Measurements from ENCODE around the gene MX2. TPM values are rescaled to one million over a fixed set of nuclear protein-coding genes. Genes with fewer than 3 reads are reported as not detected.
"Not testable (repeated sequence)": the region's sequence is repeated elsewhere in the genome, so short reads cannot be mapped to it uniquely, and the experiment has no call there.

The MX2 gene
- total RNA-seq, 2 donors from 2014 or later, result 1.6 to 11.4 TPM

DNA sequence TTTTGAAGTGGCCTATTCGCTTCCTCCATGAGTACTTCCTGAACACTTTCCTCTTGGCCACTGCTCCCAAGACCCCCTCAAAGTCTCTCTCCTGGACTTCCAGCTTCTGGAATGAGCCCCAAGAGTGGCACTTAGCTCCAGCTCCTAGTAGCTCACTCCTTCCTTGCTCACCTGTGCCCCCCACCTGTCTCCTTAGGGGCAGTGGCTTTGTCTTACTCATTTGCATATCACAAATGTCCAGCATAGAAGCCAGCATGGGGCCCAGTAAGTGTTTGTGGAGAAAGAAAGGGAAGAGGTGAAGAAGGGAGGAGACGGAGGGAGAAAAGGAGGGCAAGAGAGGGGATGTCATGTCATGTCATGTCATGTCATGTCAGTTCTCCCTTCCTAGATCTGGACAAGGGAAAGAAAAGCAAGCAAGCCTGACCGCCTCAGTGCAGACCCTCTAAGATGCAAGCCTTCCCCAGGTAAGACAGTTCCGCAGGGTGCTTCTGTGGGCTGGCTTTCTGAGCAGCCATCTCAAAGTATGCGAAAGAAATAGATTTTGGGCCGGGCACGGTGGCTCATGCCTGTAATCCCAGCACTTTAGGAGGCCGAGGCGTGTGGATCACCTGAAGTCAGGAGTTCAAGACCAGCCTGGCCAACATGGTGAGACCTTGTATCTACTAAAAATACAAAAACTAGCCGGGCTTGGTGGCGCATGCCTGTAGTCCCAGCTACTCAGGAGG, 57.3 kb downstream of the MX2 start:
- H3K4me3 ChIP-seq (ENCODE audit: low read length), result no peak overlapping the region
- WGBS, 2 experiments (ENCODE audit: insufficient coverage in 1 of 2, insufficient read length in 1 of 2), result 91 to 94% methylated on average over 10 to 11 of the region's 11 CpGs
- H3K4me3 Mint-ChIP-seq, result peak overlapping the region; percentile 59

GRCh38 chr21:41419921-41420862, 58.4 kb downstream of the MX2 start:
- no peaks in the 10 kb centered on the region for H3K36me3 Mint-ChIP-seq (ENCODE audit: low read depth)
- no peaks in the 10 kb centered on the region for H3K36me3 ChIP-seq (ENCODE audit: control insufficient read depth, insufficient read depth, low read length)
- H3K9me3 Mint-ChIP-seq, result peaks cover 3% of the 10 kb centered on the region
- no peak overlapping the region for H3K27ac ChIP-seq (ENCODE audit: low read depth, low read length)
- H3K9me3 ChIP-seq (ENCODE audit: control insufficient read depth, low read length), result no peaks in the 10 kb centered on the region
- no peak overlapping the region for H3K9ac ChIP-seq (ENCODE audit: extremely low read depth, low read length, poor library complexity, severe bottlenecking)
- peaks cover 11% of the 10 kb centered on the region for H3K4me1 Mint-ChIP-seq
- peak overlapping the region; percentile 74 for H3K4me3 ChIP-seq (ENCODE audit: low read length)
- peaks cover 31% of the 10 kb centered on the region for H3K27me3 Mint-ChIP-seq (ENCODE audit: insufficient read depth)
- H3K27ac Mint-ChIP-seq, result peak overlapping the region; percentile 44
- 16 to 48% methylated on average over 10 to 54 of the region's 54 CpGs for WGBS, 2 experiments (ENCODE audit: insufficient coverage in 1 of 2, insufficient read length in 1 of 2)
- TF ChIP-seq CTCF (conservative IDR thresholded peaks at IDR 0.05), result no peak
- H3K4me3 Mint-ChIP-seq, result peak overlapping the region; percentile 59
- DNase-seq, result peak; percentile 89
- peaks cover 23% of the 10 kb centered on the region for H3K27me3 ChIP-seq (ENCODE audit: control insufficient read depth, insufficient read depth, low read length, poor library complexity, severe bottlenecking)
- peaks cover 4% of the 10 kb centered on the region for H3K4me1 ChIP-seq (ENCODE audit: control insufficient read depth, insufficient read depth, low read length)

More for the DNA sequence above, 57.3 kb downstream of the MX2 start:
- H3K36me3 ChIP-seq (ENCODE audit: control insufficient read depth, insufficient read depth, low read length), result no peaks in the 10 kb centered on the region
- H3K27me3 ChIP-seq (ENCODE audit: control insufficient read depth, insufficient read depth, low read length, poor library complexity, severe bottlenecking), result peaks cover 16% of the 10 kb centered on the region
- H3K27me3 Mint-ChIP-seq (ENCODE audit: insufficient read depth), result peaks cover 22% of the 10 kb centered on the region
- H3K9me3 ChIP-seq (ENCODE audit: control insufficient read depth, low read length), result no peaks in the 10 kb centered on the region
- H3K4me1 Mint-ChIP-seq, result peaks cover 11% of the 10 kb centered on the region
- peak; percentile 54 for DNase-seq
- H3K9ac ChIP-seq (ENCODE audit: extremely low read depth, low read length, poor library complexity, severe bottlenecking), result no peak overlapping the region
- H3K36me3 Mint-ChIP-seq (ENCODE audit: low read depth), result no peaks in the 10 kb centered on the region
- H3K27ac ChIP-seq (ENCODE audit: low read depth, low read length), result no peak overlapping the region
- no peak overlapping the region for H3K27ac Mint-ChIP-seq
- TF ChIP-seq CTCF (conservative IDR thresholded peaks at IDR 0.05), result no peak
- H3K9me3 Mint-ChIP-seq, result peaks cover 3% of the 10 kb centered on the region
- H3K4me1 ChIP-seq (ENCODE audit: control insufficient read depth, insufficient read depth, low read length), result peaks cover 4% of the 10 kb centered on the region

DNA sequence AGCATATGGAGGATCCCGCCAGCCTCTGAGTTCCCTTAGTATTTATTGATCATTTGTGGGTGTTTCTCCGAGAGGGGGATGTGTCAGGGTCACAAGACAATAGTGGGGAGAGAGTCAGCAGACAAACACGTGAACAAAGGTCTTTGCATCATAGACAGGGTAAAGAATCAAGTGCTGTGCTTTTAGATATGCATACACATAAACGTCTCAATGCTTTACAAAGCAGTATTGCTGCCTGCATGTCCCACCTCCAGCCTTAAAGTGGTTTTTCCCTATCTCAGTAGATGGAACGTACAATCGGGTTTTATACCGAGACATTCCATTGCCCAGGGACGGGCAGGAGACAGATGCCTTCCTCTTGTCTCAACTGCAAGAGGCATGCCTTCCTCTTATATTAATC, 59.2 kb downstream of the MX2 start:
- H3K4me3 ChIP-seq (ENCODE audit: low read length), result not testable (repeated sequence)

More for the DNA sequence above, 59.2 kb downstream of the MX2 start:
- not testable (repeated sequence) for H3K36me3 ChIP-seq (ENCODE audit: control insufficient read depth, insufficient read depth, low read length); DNase-seq; H3K27ac ChIP-seq (ENCODE audit: low read depth, low read length); H3K36me3 Mint-ChIP-seq (ENCODE audit: low read depth); H3K27ac Mint-ChIP-seq; H3K4me1 ChIP-seq (ENCODE audit: control insufficient read depth, insufficient read depth, low read length); H3K9me3 Mint-ChIP-seq; H3K9me3 ChIP-seq (ENCODE audit: control insufficient read depth, low read length); H3K9ac ChIP-seq (ENCODE audit: extremely low read depth, low read length, poor library complexity, severe bottlenecking)
- Mint-ChIP-seq H3K27me3 (ENCODE audit: insufficient read depth) (peaks cover 36% of the 10 kb centered on the region), H3K4me1 (peaks cover 11% of the 10 kb centered on the region), H3K4me3 (peak overlapping the region; percentile 59)
- peaks cover 28% of the 10 kb centered on the region for H3K27me3 ChIP-seq (ENCODE audit: control insufficient read depth, insufficient read depth, low read length, poor library complexity, severe bottlenecking)
- WGBS, 2 experiments (ENCODE audit: insufficient coverage in 1 of 2, insufficient read length in 1 of 2), result 90% methylated on average over 5 of the region's 8 CpGs; no CpG with 5 or more reads in 1 of the 2 experiments
